Neural cell (in vitro differentiated cells): ENCODE results near the gene SELENOO. TPM values are rescaled to one million over a fixed set of nuclear protein-coding genes. Genes with fewer than 3 reads are reported as not detected.

Experiments used
- H2AFZ ChIP-seq: fragments of 200-600, 300-800 bp; sonication (generic), shearing (Covaris generic); 2 replicates; pipeline ENCODE4 v1.6.0; 2014; ENCODE audit warnings: low read depth, mild to moderate bottlenecking, antibody characterized with exemption, low read length, moderate library complexity
- H3F3A ChIP-seq: fragments of 200-600 bp; shearing (Covaris generic); 2 replicates; pipeline ENCODE4 v1.6.1; 2016; ENCODE audit warnings: mild to moderate bottlenecking, moderate library complexity, mixed read lengths, antibody characterized with exemption, low read length; ENCODE audit not compliant: insufficient read depth, poor library complexity, severe bottlenecking
- H3K27ac ChIP-seq: fragments of 200-600, 300-800 bp; sonication (generic), shearing (Covaris generic); 2 replicates; pipeline ENCODE4 v1.5.1; 2014; ENCODE audit warnings: mild to moderate bottlenecking, low read length, moderate library complexity
- H3K27me3 ChIP-seq: fragments of 300-800, 200-600 bp; sonication (generic), shearing (Covaris generic); 2 replicates; pipeline ENCODE4 v1.6.0; 2014; ENCODE audit warnings: mild to moderate bottlenecking, low read depth, low read length, moderate library complexity; ENCODE audit not compliant: insufficient read depth
- H3K36me3 ChIP-seq: fragments of 300-800, 200-600 bp; sonication (generic), shearing (Covaris generic); 2 replicates; pipeline ENCODE4 v1.5.1; 2014; ENCODE audit warnings: mild to moderate bottlenecking, antibody characterized with exemption, low read length, moderate library complexity; ENCODE audit not compliant: insufficient read depth
- H3K4me2 ChIP-seq: fragments of 300-800, 200-600 bp; sonication (generic), shearing (Covaris generic); 2 replicates; pipeline ENCODE4 v1.6.0; 2014; ENCODE audit warnings: mild to moderate bottlenecking, low read length
- H3K4me3 ChIP-seq: fragments of 300-800, 200-600 bp; sonication (generic), shearing (Covaris generic); 2 replicates; pipeline ENCODE4 v1.5.1; 2014; ENCODE audit warnings: mild to moderate bottlenecking, low read length, moderate library complexity
- H3K79me2 ChIP-seq: fragments of 200-600 bp; shearing (Covaris generic); replicated peaks from 2 replicates; pipeline ENCODE4 v1.6.0; 2014; ENCODE audit warnings: mild to moderate bottlenecking, low read length, moderate library complexity; ENCODE audit not compliant: insufficient read depth
- H3K9ac ChIP-seq: fragments of 300-800, 200-600 bp; sonication (generic), shearing (Covaris generic); 2 replicates; pipeline ENCODE4 v1.6.1; 2016; ENCODE audit warnings: mild to moderate bottlenecking, low read length, mixed read lengths
- H3K9me2 ChIP-seq: fragments of 200-600 bp; shearing (Covaris generic); 2 replicates; pipeline ENCODE4 v1.6.1; 2016; ENCODE audit warnings: mild to moderate bottlenecking, low read length, mixed read lengths; ENCODE audit not compliant: insufficient read depth
- H3K9me3 ChIP-seq: fragments of 200-600, 300-800 bp; sonication (generic), shearing (Covaris generic); 2 replicates; pipeline ENCODE4 v1.6.1; 2016; ENCODE audit warnings: mild to moderate bottlenecking, mixed run types, low read length, moderate library complexity, mixed read lengths
- H4K20me1 ChIP-seq: fragments of 200-600 bp; shearing (Covaris generic); 2 replicates; pipeline ENCODE4 v1.6.1; 2016; ENCODE audit warnings: mild to moderate bottlenecking, mixed run types; ENCODE audit not compliant: insufficient read depth
- EP300 ChIP-seq: fragments of 450-650 bp; conservative IDR thresholded peaks from 2 replicates; pipeline ENCODE4 v1.6.1; 2014; ENCODE audit warnings: antibody characterized with exemption, mild to moderate bottlenecking, moderate library complexity; ENCODE audit not compliant: poor library complexity, severe bottlenecking
- EZH2 ChIP-seq: fragments of 200-600, 300-800 bp; shearing (Covaris generic), sonication (generic); IDR thresholded peaks from 2 replicates; pipeline ENCODE4 v1.6.1; 2014; ENCODE audit warnings: antibody characterized with exemption, low read length, borderline replicate concordance, mild to moderate bottlenecking; ENCODE audit not compliant: insufficient read depth, poor library complexity, severe bottlenecking
- MXI1 ChIP-seq: fragments of 450-650 bp; conservative IDR thresholded peaks from 2 replicates; pipeline ENCODE4 v1.6.1; 2014; ENCODE audit warnings: antibody characterized with exemption, mild to moderate bottlenecking; ENCODE audit not compliant: poor library complexity, severe bottlenecking
- POLR2AphosphoS5 ChIP-seq: IDR thresholded peaks from 2 replicates; pipeline ENCODE4 v1.6.1; 2012
- RAD21 ChIP-seq: fragments of 450-650 bp; conservative IDR thresholded peaks from 2 replicates; pipeline ENCODE4 v1.6.1; 2014; ENCODE audit warnings: antibody characterized with exemption, mild to moderate bottlenecking, moderate library complexity
- REST ChIP-seq: IDR thresholded peaks from 2 replicates; pipeline ENCODE4 v1.6.1; 2012; ENCODE audit warnings: borderline replicate concordance
- SMC3 ChIP-seq: fragments of 450-650 bp; conservative IDR thresholded peaks from 2 replicates; pipeline ENCODE4 v1.6.1; 2014; ENCODE audit warnings: antibody characterized with exemption, mild to moderate bottlenecking, moderate library complexity; ENCODE audit not compliant: poor library complexity
- TAF1 ChIP-seq: IDR thresholded peaks from 2 replicates; pipeline ENCODE4 v1.6.1; 2012; ENCODE audit warnings: low read depth
- polyA plus RNA-seq: library from polyadenylated mRNA; depleted of rRNA; stranded (reverse); fragments of >200 nt; gene quantifications from 2 replicates; pipeline ENCODE4 v1.2.3, GENCODE V29; 2014
- TF ChIP-seq, protein P1 (sequence below): fragments of 450-650 bp; IDR thresholded peaks from 2 replicates; pipeline ENCODE4 v1.5.1; 2014; ENCODE audit warnings: antibody characterized with exemption, mild to moderate bottlenecking, moderate library complexity; ENCODE audit not compliant: poor library complexity, severe bottlenecking

The SELENOO gene
- polyA plus RNA-seq, 1 donor from 2014 or later, result 42.0 TPM

DNA sequence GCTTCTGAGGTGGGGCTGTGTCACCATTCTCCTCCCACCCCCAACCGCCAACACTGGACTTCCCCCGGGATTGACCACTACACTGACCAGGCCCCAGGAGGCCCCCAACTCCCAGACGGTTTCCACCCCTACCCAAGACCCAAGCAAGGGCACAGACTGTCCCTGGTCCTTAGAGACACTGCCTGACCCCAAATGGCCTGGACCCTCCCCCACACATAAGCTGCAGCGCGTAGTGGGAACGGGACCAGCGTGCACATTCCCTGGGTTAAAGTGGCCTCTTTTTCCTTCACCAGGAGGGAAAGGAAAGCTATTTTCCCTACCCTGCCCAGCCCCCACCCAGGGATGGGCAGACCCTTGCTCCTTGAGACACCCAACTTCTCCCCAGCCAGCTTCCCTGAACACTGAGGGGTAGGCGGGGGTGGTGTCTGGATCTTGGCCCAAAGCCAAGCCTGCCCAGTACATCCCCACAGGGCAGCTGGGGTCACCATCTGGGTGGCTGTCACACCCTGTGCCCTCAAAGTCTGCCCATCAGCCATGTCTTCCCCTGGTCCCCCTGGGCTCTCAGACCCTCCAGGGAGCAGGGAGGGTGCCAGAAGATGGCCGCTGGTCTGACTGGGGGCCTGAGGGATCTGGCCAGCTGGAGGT lies 62.3 kb downstream of the SELENOO start:
- Histone ChIP-seq H3K4me2 (no peak overlapping the region), H3K9ac (no peak overlapping the region), H4K20me1 (no peaks in the 10 kb centered on the region), H3K79me2 (peaks cover 6% of the 10 kb centered on the region), H3K36me3 (no peaks in the 10 kb centered on the region), H2AFZ (no peak overlapping the region), H3K27ac (no peak overlapping the region), H3K27me3 (no peaks in the 10 kb centered on the region), H3F3A (no peaks in the 10 kb centered on the region), H3K9me3 (no peaks in the 10 kb centered on the region), H3K9me2 (no peaks in the 10 kb centered on the region), H3K4me3 (no peak overlapping the region)
- no peak for TF ChIP-seq EP300
- no peak for TF ChIP-seq SMC3
- no peak for TF ChIP-seq MXI1
- TF ChIP-seq, protein P1, sequence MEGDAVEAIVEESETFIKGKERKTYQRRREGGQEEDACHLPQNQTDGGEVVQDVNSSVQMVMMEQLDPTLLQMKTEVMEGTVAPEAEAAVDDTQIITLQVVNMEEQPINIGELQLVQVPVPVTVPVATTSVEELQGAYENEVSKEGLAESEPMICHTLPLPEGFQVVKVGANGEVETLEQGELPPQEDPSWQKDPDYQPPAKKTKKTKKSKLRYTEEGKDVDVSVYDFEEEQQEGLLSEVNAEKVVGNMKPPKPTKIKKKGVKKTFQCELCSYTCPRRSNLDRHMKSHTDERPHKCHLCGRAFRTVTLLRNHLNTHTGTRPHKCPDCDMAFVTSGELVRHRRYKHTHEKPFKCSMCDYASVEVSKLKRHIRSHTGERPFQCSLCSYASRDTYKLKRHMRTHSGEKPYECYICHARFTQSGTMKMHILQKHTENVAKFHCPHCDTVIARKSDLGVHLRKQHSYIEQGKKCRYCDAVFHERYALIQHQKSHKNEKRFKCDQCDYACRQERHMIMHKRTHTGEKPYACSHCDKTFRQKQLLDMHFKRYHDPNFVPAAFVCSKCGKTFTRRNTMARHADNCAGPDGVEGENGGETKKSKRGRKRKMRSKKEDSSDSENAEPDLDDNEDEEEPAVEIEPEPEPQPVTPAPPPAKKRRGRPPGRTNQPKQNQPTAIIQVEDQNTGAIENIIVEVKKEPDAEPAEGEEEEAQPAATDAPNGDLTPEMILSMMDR, result no peak
- TF ChIP-seq TAF1, result no peak
- TF ChIP-seq REST, result no peak
- no peak for TF ChIP-seq RAD21
- no peak for TF ChIP-seq POLR2AphosphoS5
- TF ChIP-seq EZH2, result no peak

- Histone ChIP-seq H3K27ac (no peak overlapping the region), H3K4me3 (no peak overlapping the region), H3K4me2 (no peak overlapping the region), H3K9me3 (no peaks in the 10 kb centered on the region), H2AFZ (no peak overlapping the region), H3K79me2 (peaks cover 6% of the 10 kb centered on the region), H3K9me2 (no peaks in the 10 kb centered on the region), H3K36me3 (no peaks in the 10 kb centered on the region), H3K9ac (no peak overlapping the region), H3F3A (no peaks in the 10 kb centered on the region), H4K20me1 (no peaks in the 10 kb centered on the region), H3K27me3 (no peaks in the 10 kb centered on the region)
- no peak for TF ChIP-seq TAF1
- TF ChIP-seq, protein P1, result no peak
- no peak for TF ChIP-seq RAD21
- TF ChIP-seq MXI1, result no peak
- TF ChIP-seq REST, result no peak
- TF ChIP-seq SMC3, result no peak
- no peak for TF ChIP-seq EP300
- no peak for TF ChIP-seq EZH2
- TF ChIP-seq POLR2AphosphoS5, result no peak
Observed at GRCh38 chr22:50264104-50264745, 63.4 kb downstream of the SELENOO start.
